ENCODE results near the gene PHEX. TPM values are rescaled to one million over a fixed set of nuclear protein-coding genes. Genes with fewer than 3 reads are reported as not detected.

PHEX gene
- total RNA-seq, 1 experiment from 2014 or later = 0.27 TPM

- POLR2A ChIA-PET = no interaction called here
- H3K27ac ChIP-seq (ENCODE audit: low read depth, low read length) = no peak overlapping the region
- H2AFZ ChIP-seq (ENCODE audit: low read depth, low read length, poor library complexity, severe bottlenecking) = no peak overlapping the region
- H3K27me3 ChIP-seq (ENCODE audit: insufficient read depth, low read length) = no peaks in the 10 kb centered on the region
- BruUV-seq (replicated peaks) = no TSS peak
- H4K20me1 ChIP-seq (ENCODE audit: insufficient read depth) = no peaks in the 10 kb centered on the region
- H3K9me3 ChIP-seq (ENCODE audit: control insufficient read depth in 1 of 2, insufficient read depth in 1 of 2, low read depth in 1 of 2, low read length in 2 of 2) = no peaks in the 10 kb centered on the region
- no peaks in the 10 kb centered on the region for H3K4me1 ChIP-seq (ENCODE audit: control insufficient read depth in 1 of 2, insufficient read depth in 2 of 2, low read length in 2 of 2)
- ATAC-seq (no peak), DNase-seq (ENCODE audit: low read depth, low spot score) (no peak)
- H3K9me2 ChIP-seq (ENCODE audit: insufficient read depth) = no peaks in the 10 kb centered on the region
- no peak overlapping the region for H3K4me3 ChIP-seq (replicated peaks in 1 of 2; ENCODE audit: low read depth in 1 of 2, low read length in 2 of 2)
- CTCF ChIA-PET = no interaction called here
- no peak overlapping the region for H3K9ac ChIP-seq (ENCODE audit: low read length)
- RAD21 ChIA-PET (ENCODE audit: low non-redundant PET in 1 of 2, low total read pairs in 2 of 2, uncharacterized antibody in 2 of 2, unreplicated experiment in 2 of 2) = no interaction called here
- TF ChIP-seq ZFX (IDR thresholded peaks at IDR 0.05) = no peak
- no peak for TF ChIP-seq TCF7L2 (IDR thresholded peaks at IDR 0.05; ENCODE audit: borderline replicate concordance, extremely low read depth, insufficient read depth, insufficient read length)
- no peak for TF ChIP-seq SIN3A (IDR thresholded peaks at IDR 0.05; ENCODE audit: low read depth)
- no peak for TF ChIP-seq CBX3 (IDR thresholded peaks at IDR 0.05; ENCODE audit: low read depth)
- no peak for TF ChIP-seq MAX (IDR thresholded peaks at IDR 0.05)
- no peak for TF ChIP-seq POLR2A (IDR thresholded peaks at IDR 0.05; ENCODE audit: borderline replicate concordance, extremely low read depth, insufficient read depth, insufficient read length)
- no peak for TF ChIP-seq CTCF (IDR thresholded peaks at IDR 0.05 in 2 of 3, conservative IDR thresholded peaks at IDR 0.05 in 1 of 3; ENCODE audit: borderline replicate concordance in 1 of 3, insufficient read depth in 1 of 3, low read depth in 2 of 3, low read length in 2 of 3)
- TF ChIP-seq POLR2AphosphoS5 (IDR thresholded peaks at IDR 0.05; ENCODE audit: low read depth, low read length) = no peak
- TF ChIP-seq JUND (IDR thresholded peaks at IDR 0.05) = no peak
- no peaks in the 10 kb centered on the region for H3K36me3 ChIP-seq (ENCODE audit: control insufficient read depth in 1 of 2, insufficient read depth in 2 of 2, low read length in 2 of 2)
- H3K79me2 ChIP-seq (ENCODE audit: insufficient read depth, low read length) = no peaks in the 10 kb centered on the region
- no peak overlapping the region for H3K4me2 ChIP-seq (ENCODE audit: low read length)
- intact Hi-C loops (cut with micrococcal nuclease) = no loop called here
Observed at GRCh38 chrX:22041907-22042530, 9.9 kb downstream of the PHEX start.

Measured in HCT116 (cell line).